Activated naive CD4-positive, alpha-beta T cell treated with anti-CD3 and anti-CD28 coated beads for 36 hours (primary cell): ENCODE measurements around the gene GPR161. TPM values are rescaled to one million over a fixed set of nuclear protein-coding genes. Genes with fewer than 3 reads are reported as not detected.

ENCODE experiments used
- CTCF ChIA-PET: fragments of 350-600 bp; sonication (Branson Sonifier 250); formaldehyde crosslinking; loops from one replicate; lab custom pipeline; 2021; ENCODE audit warnings: antibody characterized with exemption; lab: Charles Lee
- DNase-seq: peaks from one replicate; pipeline ENCODE4 v3.0.0-alpha.2; 2020
- H3K27ac Mint-ChIP-seq: one replicate; pipeline ENCODE4 v1.8.0; 2021; ENCODE audit warnings: mild to moderate bottlenecking, mixed read lengths
- H3K27me3 Mint-ChIP-seq: one replicate; pipeline ENCODE4 v1.8.0; 2021; ENCODE audit warnings: low read depth, mixed read lengths
- H3K36me3 Mint-ChIP-seq: one replicate; pipeline ENCODE4 v1.8.0; 2021; ENCODE audit warnings: low read depth, mixed read lengths
- H3K4me1 Mint-ChIP-seq: one replicate; pipeline ENCODE4 v1.8.0; 2021; ENCODE audit warnings: low read depth, mixed read lengths
- H3K4me3 Mint-ChIP-seq: one replicate; pipeline ENCODE4 v1.8.0; 2021; ENCODE audit warnings: mild to moderate bottlenecking, moderate library complexity, mixed read lengths
- H3K9me3 Mint-ChIP-seq: one replicate; pipeline ENCODE4 v1.8.0; 2021; ENCODE audit warnings: mixed read lengths
- intact Hi-C: fragments of 100-400 bp; cut with micrococcal nuclease; formaldehyde crosslinking; loops from one replicate; pipeline ENCODE4 v1.15.1; 2023
- total RNA-seq, 2 experiments: library from RNA; stranded (reverse); gene quantifications; one replicate each; pipeline ENCODE4 v1.2.3, GENCODE V29; 2021

The GPR161 gene
- total RNA-seq, 2 experiments from 2014 or later = 0.12 to 0.29 TPM

DNA sequence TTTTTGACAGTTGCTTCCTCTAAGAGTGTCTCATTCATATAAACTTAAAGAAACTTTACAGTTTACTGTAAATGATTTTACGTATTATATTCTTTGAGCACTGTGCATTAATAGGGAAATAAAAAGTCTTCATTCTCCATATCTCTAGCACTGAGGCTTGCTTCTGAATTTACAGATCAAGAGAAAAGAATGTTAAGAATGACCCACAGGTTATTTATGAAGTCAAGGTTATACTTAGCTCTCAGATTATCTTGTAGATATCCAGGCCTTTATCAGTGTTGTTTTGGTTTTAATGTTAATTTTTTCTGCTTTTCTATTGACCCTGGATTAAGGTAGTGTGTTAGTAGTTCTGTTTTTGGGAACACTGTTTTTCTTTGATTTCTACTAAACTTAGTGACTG, 91.4 kb downstream of the GPR161 start:
- CTCF ChIA-PET = interaction anchor here (0.5 kb wide), 1 partner anchor 49 kb away, joined by 3 read pairs; no protein-coding TSS in a partner anchor
- H3K4me1 Mint-ChIP-seq = no peaks in the 10 kb centered on the region
- intact Hi-C loops = no loop called here

DNA sequence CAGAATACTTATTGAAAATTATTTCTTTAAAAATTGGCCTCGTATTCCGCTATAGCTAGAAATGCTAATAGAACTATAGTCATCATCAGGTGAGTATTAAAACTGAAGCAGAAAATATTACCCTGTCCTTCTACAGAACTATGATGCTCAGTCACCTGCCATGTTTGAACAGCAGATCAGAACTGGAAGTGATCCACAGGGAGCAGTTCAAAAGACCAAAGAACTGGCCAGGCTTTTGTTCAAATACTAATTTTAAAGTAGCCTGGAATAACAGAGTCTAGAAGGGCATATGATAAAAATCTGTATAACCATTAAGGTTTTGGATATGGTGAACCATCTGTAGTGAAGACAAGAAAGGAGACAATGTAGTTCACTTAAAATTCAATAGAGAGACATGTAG, 94.4 kb downstream of the GPR161 start:
- intact Hi-C loops = no loop called here
- CTCF ChIA-PET = no interaction called here
- Mint-ChIP-seq H3K4me1 (no peaks in the 10 kb centered on the region), H3K4me3 (no peak overlapping the region), H3K27ac (no peak overlapping the region), H3K9me3 (no peaks in the 10 kb centered on the region), H3K27me3 (no peaks in the 10 kb centered on the region), H3K36me3 (peaks cover 10% of the 10 kb centered on the region)
- DNase-seq = no peak

More for the DNA sequence above, 91.4 kb downstream of the GPR161 start:
- no peak for DNase-seq
- no peak overlapping the region for H3K27ac Mint-ChIP-seq
- H3K27me3 Mint-ChIP-seq = no peaks in the 10 kb centered on the region
- H3K36me3 Mint-ChIP-seq = peaks cover 10% of the 10 kb centered on the region
- no peak overlapping the region for H3K4me3 Mint-ChIP-seq
- H3K9me3 Mint-ChIP-seq = no peaks in the 10 kb centered on the region

DNA sequence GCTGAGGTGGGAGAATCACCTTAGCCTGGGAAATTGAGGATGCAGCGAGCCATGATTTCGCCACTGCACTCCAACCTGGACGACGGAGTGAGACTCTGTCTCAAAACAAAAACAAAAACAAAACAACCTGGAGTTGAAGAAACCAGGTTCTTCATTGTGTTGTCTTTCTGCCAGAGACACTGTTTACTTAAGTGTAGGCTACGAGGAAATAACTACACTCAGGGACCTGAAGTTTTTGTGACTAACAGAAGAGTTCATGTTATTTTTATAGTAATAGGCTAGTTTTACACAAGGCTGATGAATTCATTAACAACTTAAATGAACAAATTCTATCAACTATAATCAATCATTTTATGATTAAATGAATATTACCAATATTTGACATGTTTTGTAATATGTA, 101.4 kb downstream of the GPR161 start:
- DNase-seq = no peak
- CTCF ChIA-PET = interaction anchor here (0.6 kb wide), 1 partner anchor 698 kb away, joined by 3 read pairs; no protein-coding TSS in a partner anchor
- intact Hi-C loops = no loop called here
- H3K27me3 Mint-ChIP-seq = no peaks in the 10 kb centered on the region
- no peaks in the 10 kb centered on the region for H3K4me1 Mint-ChIP-seq
- no peaks in the 10 kb centered on the region for H3K36me3 Mint-ChIP-seq
- H3K9me3 Mint-ChIP-seq = no peaks in the 10 kb centered on the region
- H3K4me3 Mint-ChIP-seq = no peak overlapping the region
- no peak overlapping the region for H3K27ac Mint-ChIP-seq

DNA sequence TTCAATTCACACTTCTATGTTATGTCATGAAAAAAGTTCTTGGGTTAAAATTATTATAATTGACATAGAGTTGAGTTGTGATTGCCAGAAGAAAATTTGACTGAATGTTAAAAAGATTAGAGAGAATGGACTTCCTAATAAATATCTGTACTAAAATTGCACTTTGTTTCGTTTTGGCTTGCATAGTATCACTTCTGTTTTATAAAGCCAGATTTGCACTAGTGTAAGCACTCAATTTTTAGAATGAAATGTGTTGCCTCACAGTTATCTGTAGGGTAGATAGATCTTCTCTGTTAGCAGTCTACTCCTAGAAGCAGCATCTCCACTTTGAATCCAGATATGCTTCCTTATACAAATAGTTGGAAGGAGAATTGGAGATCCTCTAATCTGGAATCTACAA, 104.7 kb downstream of the GPR161 start:
- DNase-seq = no peak
- CTCF ChIA-PET = no interaction called here
- Mint-ChIP-seq H3K27me3 (no peaks in the 10 kb centered on the region), H3K4me1 (no peaks in the 10 kb centered on the region), H3K27ac (no peak overlapping the region), H3K4me3 (no peak overlapping the region), H3K9me3 (no peaks in the 10 kb centered on the region), H3K36me3 (no peaks in the 10 kb centered on the region)
- intact Hi-C loops = no loop called here

DNA sequence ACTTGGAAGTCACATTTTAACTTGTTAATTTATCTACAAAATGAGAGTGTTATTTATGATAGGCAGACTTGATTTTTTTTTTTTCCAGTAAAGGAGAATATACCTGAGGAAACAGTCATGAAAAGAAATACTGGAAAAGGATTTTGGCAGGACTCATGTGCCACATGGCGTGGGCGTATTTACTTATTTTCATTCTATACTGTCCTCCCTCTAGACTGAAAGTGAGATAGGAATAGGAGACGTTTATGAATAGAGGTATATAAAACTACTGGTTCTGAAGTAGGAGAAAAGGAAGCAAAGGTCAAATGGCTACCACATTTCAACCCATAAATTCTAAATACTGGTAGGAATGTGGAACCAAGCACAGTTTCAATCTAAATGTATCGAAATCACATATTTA, 105.1 kb downstream of the GPR161 start:
- no peak overlapping the region for H3K4me3 Mint-ChIP-seq
- H3K27ac Mint-ChIP-seq = no peak overlapping the region
- intact Hi-C loops = no loop called here
- H3K4me1 Mint-ChIP-seq = no peaks in the 10 kb centered on the region
- CTCF ChIA-PET = no interaction called here
- no peaks in the 10 kb centered on the region for H3K36me3 Mint-ChIP-seq
- DNase-seq = no peak
- no peaks in the 10 kb centered on the region for H3K9me3 Mint-ChIP-seq
- no peaks in the 10 kb centered on the region for H3K27me3 Mint-ChIP-seq

DNA sequence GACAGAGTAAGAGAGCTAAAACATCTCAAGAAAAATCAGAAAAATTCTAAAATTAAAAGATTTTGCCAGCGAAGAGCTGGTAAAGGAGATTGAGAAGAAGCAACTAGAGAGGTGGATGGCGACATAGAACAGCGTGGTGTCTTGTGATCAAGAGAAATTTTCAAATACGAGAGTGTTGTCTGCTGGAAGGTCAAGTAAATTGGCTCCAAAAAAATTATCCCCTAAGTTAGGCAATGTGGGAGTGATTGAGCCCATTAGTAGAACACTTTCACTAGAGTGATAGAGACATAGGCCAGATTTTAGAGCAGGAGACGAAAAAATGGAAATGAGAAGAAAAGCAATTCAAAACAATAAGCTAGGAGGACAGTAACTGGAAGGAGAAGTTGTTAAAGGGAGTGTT, 105.5 kb downstream of the GPR161 start:
- DNase-seq = no peak
- no peaks in the 10 kb centered on the region for H3K36me3 Mint-ChIP-seq
- CTCF ChIA-PET = no interaction called here
- H3K4me1 Mint-ChIP-seq = no peaks in the 10 kb centered on the region
- no peak overlapping the region for H3K27ac Mint-ChIP-seq
- H3K27me3 Mint-ChIP-seq = no peaks in the 10 kb centered on the region
- H3K4me3 Mint-ChIP-seq = no peak overlapping the region
- no peaks in the 10 kb centered on the region for H3K9me3 Mint-ChIP-seq
- intact Hi-C loops = no loop called here

Other genes starting within 250 kb of the GPR161 start
- gene ADCY10, start 222.8 kb downstream of the GPR161 start, total RNA-seq = under 1 TPM in 1 of 2 experiments, not detected in 1; 0.24 TPM
- gene DCAF6, start 200.2 kb downstream of the GPR161 start, total RNA-seq = 10 to 100 TPM; 15.4 to 15.9 TPM
- 10 to 100 TPM; 69.7 to 70.2 TPM for gene MPC2, start 199.9 kb downstream of the GPR161 start, total RNA-seq
- gene TIPRL, start 42.0 kb upstream of the GPR161 start, total RNA-seq = 10 to 100 TPM; 76.7 to 81.3 TPM
- gene SFT2D2, start 89.1 kb upstream of the GPR161 start, total RNA-seq = 10 to 100 TPM; 33.1 to 35.3 TPM
- 1 to 10 TPM; 1.4 to 1.5 TPM for gene TBX19, start 143.9 kb upstream of the GPR161 start, total RNA-seq